Stimulated activated CD8-positive, alpha-beta memory T cell treated with anti-CD3 and anti-CD28 coated beads, Interleukin-4, amount 100 ng/mL, for 1 hour (primary cell): ENCODE results near the gene ACTMAP.

Experiments used
- DNase-seq, 2 donors: peaks; one replicate each; pipeline ENCODE4 v3.0.0-alpha.2; 2020; ENCODE audit warnings: low read depth in 2 of 2, low spot score in 1 of 2

Gene ACTMAP

GRCh38 chr19:40721936-40722661 lies 28.2 kb downstream of the ACTMAP start:
- no peak for DNase-seq

GRCh38 chr19:40721140-40721486 lies 29.2 kb downstream of the ACTMAP start:
- DNase-seq: no peak

GRCh38 chr19:40719414-40719894 lies 30.8 kb downstream of the ACTMAP start:
- DNase-seq: no peak

DNA sequence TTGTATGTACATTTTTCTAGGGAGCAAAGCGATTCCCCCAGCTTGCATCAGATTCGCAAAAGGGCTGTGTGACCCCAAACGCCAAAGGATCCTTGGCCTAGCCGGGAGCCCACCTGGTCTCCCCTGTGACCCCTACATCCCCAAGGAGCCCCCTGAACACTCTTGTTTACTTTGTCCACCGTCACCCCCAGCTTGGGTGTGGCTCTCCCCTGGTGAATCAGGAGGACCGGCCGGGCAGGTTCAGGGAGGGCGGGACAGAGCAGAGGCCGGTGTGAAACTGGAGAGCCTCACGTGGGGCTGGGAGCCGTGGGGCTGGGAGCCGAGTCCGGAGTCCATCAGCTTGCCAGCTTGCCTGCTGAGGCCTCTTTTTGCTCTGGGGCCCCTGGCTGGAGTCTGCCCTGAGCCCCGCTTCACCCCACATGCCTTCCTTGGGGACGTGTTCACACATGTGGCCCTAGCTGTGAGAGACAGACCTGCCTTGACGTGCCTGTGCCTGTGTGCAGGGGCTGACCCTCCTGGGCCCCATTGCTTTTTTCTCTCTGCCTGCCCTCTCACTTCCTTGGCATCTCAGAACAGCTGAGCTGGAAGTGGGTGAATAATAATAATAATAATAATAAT lies 31.4 kb downstream of the ACTMAP start:
- no peak for DNase-seq

DNA sequence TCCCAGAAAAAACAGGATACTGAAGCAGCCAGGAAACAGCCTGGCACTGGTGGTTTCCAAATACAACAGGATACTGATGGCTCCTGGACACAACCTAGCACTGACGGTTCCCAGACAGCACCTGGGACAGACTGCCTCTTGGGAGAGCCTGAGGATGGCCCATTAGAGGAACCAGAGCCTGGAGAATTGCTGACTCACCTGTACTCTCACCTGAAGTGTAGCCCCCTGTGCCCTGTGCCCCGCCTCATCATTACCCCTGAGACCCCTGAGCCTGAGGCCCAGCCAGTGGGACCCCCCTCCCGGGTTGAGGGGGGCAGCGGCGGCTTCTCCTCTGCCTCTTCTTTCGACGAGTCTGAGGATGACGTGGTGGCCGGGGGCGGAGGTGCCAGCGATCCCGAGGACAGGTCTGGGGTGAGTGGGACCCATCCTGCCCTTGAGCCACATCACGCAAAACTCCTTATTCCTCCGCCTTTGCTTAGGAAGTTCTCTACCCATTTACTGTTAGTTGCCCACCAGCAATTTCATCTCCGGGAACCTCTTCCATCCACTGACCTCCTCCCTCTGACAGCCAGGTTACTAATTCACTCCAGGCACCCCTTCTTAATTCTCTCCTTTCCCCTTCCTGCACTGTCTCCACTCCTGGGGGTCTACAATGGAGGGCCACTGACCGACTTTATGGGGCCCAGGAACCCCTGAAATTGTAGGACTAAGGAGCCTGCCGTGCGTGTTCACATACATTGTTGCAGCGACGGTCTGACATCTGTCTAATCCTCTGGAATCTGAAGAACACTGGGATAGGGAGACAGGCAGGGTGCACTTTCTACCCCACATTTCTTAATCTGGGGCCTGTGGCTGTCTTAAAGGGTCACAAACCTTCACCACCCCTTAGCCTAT lies 32.1 kb downstream of the ACTMAP start:
- DNase-seq: no peak

DNA sequence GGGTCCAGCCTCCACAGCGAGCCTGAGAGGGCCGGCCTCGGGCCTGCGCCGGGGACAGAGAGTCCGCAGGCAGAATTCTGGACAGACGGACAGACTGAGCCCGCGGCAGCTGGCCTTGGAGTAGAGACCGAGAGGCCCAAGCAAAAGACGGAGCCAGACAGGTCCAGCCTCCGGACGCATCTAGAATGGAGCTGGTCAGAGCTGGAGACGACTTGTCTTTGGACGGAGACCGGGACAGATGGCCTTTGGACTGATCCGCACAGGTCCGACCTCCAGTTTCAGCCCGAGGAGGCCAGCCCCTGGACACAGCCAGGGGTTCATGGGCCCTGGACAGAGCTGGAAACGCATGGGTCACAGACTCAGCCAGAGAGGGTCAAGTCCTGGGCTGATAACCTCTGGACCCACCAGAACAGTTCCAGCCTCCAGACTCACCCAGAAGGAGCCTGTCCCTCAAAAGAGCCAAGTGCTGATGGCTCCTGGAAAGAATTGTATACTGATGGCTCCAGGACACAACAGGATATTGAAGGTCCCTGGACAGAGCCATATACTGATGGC lies 32.9 kb downstream of the ACTMAP start:
- no peak for DNase-seq

GRCh38 chr19:40716482-40717324 lies 33.6 kb downstream of the ACTMAP start, which contains the start of the genes COQ8B and ITPKC:
Gene COQ8B, minus strand, starts transcription at chr19:40716886. Its CDS starts 2,254 bp downstream, at chr19:40714632.
Gene ITPKC, plus strand, starts transcription at chr19:40717112. Its CDS starts 24 bp downstream, at chr19:40717136.
- DNase-seq: peak; percentile 100

GRCh38 chr19:40716031-40716481 lies 34.2 kb downstream of the ACTMAP start:
- DNase-seq: peak; percentile 54 to 60

DNA sequence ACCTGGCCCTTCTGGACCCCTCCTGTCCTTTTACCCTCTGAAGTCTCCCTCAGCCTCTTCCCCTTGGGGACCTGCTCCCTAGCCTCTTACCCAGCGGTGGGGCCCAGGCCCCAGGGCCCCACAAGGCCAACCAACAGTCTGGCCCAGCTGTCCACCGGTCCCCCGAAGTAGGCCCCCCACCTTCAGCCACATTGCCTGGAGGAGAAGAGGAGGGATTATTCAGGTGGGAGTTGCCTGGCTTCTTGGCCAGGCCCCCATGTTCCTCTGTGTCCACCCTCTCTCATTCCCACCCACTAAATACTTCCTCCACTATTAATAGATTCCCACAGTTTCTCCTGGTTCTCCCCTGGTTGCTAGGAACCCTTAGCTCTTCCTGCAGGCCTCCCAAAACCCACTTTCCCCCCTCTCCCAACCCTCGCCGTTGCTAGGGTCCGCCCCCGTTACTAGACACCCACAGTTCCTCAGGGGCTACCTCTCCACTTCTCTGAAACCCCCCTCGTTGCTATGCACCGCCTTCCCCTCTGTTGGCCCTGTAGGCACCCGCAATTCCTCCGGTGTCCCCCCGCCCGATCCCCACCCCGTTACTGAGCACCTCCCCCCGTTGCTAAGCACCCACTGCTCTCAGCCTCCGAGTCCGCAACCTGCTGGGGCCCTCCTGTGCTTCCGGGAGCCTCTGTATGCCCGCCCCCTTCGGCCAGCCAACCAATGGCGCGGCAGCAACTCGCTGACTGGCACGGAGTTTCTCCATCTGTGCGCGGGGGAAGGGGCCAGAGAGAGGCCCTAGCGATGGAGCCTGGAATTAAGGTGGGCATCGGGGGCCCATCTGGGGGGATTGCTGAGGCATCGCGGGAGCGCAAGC lies 35.6 kb downstream of the ACTMAP start:
- peak; percentile 73 to 87 for DNase-seq

DNA sequence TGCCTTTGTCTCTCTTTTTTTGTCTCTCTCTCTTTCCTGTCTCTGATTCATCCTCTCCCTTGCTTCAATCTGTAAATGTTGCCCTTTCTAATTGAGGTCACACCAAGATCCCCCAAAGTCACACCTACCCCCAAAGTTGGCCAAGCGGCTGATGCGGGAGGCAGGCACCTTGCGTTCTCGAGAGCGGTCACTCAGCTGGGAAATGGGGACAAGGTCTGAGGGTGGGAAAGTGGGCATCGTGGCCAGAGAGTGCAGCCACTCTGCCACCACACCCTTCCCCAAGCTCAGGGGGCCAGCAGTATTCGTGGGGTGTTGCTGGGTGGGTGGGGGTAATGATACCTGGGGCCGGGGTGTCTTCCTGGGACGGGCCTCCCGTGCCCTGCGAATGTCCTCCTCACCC lies 36.3 kb downstream of the ACTMAP start:
- no peak for DNase-seq

- DNase-seq: no peak
Observed at GRCh38 chr19:40709817-40710216, 40.5 kb downstream of the ACTMAP start.

GRCh38 chr19:40707615-40708014 lies 42.7 kb downstream of the ACTMAP start:
- no peak for DNase-seq

DNA sequence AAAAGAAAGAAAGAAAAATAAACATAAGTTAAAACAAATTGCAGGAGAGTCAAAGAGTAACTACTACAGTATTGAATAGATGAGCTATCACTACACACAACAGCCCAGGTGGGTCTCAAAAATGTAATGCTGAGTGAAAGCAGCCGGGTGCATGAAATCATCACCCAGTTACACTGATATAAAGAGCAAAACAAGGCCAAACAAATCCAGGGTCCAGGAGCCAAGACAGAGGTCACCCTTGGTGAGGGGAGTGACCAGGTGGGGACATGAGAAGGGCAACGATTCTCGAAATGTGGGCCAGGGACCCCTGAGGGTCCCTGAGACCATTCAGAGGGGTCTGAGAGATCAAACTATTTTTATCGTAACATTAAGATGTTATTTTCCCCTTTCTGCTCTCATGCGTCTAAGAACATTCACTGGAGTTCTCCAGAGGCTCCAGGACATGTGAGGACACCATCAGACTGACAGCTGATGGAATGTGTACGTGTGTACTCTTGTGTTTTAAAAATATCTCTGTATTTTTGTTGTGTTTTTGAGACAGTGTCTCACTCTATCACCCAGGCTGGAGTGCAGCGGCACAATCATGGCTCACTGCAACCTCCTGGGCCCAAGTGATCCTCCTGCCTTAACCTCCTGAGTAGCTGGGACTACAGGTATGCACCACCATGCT lies 44.2 kb downstream of the ACTMAP start:
- DNase-seq: no peak

- no peak for DNase-seq
Observed at GRCh38 chr19:40705362-40705651, 45.0 kb downstream of the ACTMAP start.

- DNase-seq: no peak
Observed at GRCh38 chr19:40704491-40705361, 45.6 kb downstream of the ACTMAP start.

- no peak for DNase-seq
Observed at GRCh38 chr19:40703029-40703755, 47.1 kb downstream of the ACTMAP start.

- DNase-seq: no peak
Observed at GRCh38 chr19:40702337-40703012, 47.8 kb downstream of the ACTMAP start.
